SK-N-MC (cell line): ENCODE data around the gene RFC3.

ENCODE experiments used
- EZH2 ChIP-seq: fragments of 200-600 bp; sonication (generic); IDR thresholded peaks from one replicate; pipeline ENCODE4 v1.6.1; 2017; ENCODE audit warnings: antibody characterized with exemption
- POLR2AphosphoS5 ChIP-seq: IDR thresholded peaks from 2 replicates; pipeline ENCODE4 v1.6.1; 2012; ENCODE audit warnings: mild to moderate bottlenecking, low read depth, low read length, borderline replicate concordance

GRCh38 chr13:33879118-33879517 is 61.2 kb downstream of the RFC3 start:
- TF ChIP-seq EZH2, result no peak
- no peak for TF ChIP-seq POLR2AphosphoS5
